DOHH2 (cell line): ENCODE results near the gene PRICKLE1.

Experiments used
- CTCF ChIP-seq: fragments of 200-600 bp; sonication (generic); IDR thresholded peaks from one replicate; pipeline ENCODE4 v1.5.1; 2014; ENCODE audit warnings: antibody characterized with exemption, mild to moderate bottlenecking, low read depth, low read length; ENCODE audit not compliant: poor library complexity, severe bottlenecking
- EZH2phosphoT487 ChIP-seq: fragments of 200-600 bp; sonication (generic); IDR thresholded peaks from 2 replicates; pipeline ENCODE4 v1.6.1; 2017; ENCODE audit warnings: borderline replicate concordance, mild to moderate bottlenecking, antibody characterized with exemption, low read length, moderate library complexity, mixed read lengths

DNA sequence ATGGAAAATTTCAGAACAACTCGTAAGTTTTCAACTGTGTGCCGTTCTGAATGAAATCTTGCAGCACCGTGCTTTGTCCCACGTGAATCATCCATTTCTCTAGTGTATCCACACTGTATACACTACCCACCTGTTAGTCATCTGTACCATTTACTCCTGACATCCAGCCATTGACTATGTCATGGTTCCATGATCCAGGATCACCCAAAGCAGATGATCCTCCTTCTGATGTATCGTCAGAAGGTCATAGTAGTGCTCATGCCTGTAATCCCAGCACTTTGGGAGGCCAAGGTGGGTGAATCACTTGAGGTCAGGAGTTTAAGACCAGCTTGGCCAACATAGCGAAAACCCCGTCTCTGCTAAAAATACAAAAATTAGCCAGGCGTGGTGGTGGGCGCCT lies 140.7 kb downstream of the PRICKLE1 start:
- no peak for TF ChIP-seq CTCF
- no peak for TF ChIP-seq EZH2phosphoT487
